IMR-90 (cell line): ENCODE results near the gene DMRT1. TPM values are rescaled to one million over a fixed set of nuclear protein-coding genes. Genes with fewer than 3 reads are reported as not detected.

Experiments used
- ATAC-seq: fragments of 200-7000 bp; cut with Tn5 transposase; 2 replicates; pipeline ENCODE4 v1.9.1; 2020; ENCODE audit warnings: low read depth, mild to moderate bottlenecking, moderate library complexity
- BruUV-seq: library from RNA; stranded (reverse); fragments of 400-500 nt; replicated peaks from 2 replicates; lab custom pipeline; 2021; lab: Mats Ljungman, UMichigan
- CTCF ChIA-PET: fragments of 300-600 bp; formaldehyde crosslinking; extraction: SDS; loops from one replicate; lab custom pipeline; 2021; ENCODE audit warnings: antibody characterized with exemption; lab: Yijun Ruan, JAX
- POLR2A ChIA-PET: fragments of 300-600 bp; sonication (Branson Sonifier 250); formaldehyde crosslinking; loops from one replicate; lab custom pipeline; 2022; ENCODE audit warnings: antibody characterized with exemption; ENCODE audit not compliant: unreplicated experiment; lab: Charles Lee
- DNase-seq: peaks from one replicate; pipeline ENCODE4 v3.0.0; 2013
- H2AFZ ChIP-seq: replicated peaks from 2 replicates; pipeline ENCODE3; 2013; ENCODE audit warnings: low read length, mild to moderate bottlenecking; ENCODE audit not compliant: poor library complexity
- H2AK5ac ChIP-seq: 2 replicates; pipeline ENCODE4 v1.6.1; 2013; ENCODE audit warnings: low read depth, low read length, inconsistent platforms
- H2AK9ac ChIP-seq: replicated peaks from 2 replicates; pipeline ENCODE3; 2013; ENCODE audit warnings: mild to moderate bottlenecking, low read depth, low read length, moderate library complexity; ENCODE audit not compliant: poor library complexity
- H2BK120ac ChIP-seq: 2 replicates; pipeline ENCODE4 v1.6.1; 2013; ENCODE audit warnings: low read depth, low read length, inconsistent platforms
- H2BK15ac ChIP-seq: 3 replicates; pipeline ENCODE4 v1.6.1; 2013; ENCODE audit warnings: low read depth, low read length, inconsistent platforms
- H2BK20ac ChIP-seq: 2 replicates; pipeline ENCODE4 v1.6.1; 2013; ENCODE audit warnings: low read depth, mild to moderate bottlenecking, inconsistent platforms, low read length, moderate library complexity
- H2BK5ac ChIP-seq: 2 replicates; pipeline ENCODE4 v1.6.1; 2013; ENCODE audit warnings: mild to moderate bottlenecking, low read depth, low read length, inconsistent platforms; ENCODE audit not compliant: poor library complexity, severe bottlenecking
- H3K14ac ChIP-seq: replicated peaks from 2 replicates; pipeline ENCODE4 v1.6.1; 2013; ENCODE audit warnings: low read depth, low read length, inconsistent platforms
- H3K18ac ChIP-seq: 2 replicates; pipeline ENCODE4 v1.6.1; 2013; ENCODE audit warnings: low read depth, low read length, control low read depth
- H3K23ac ChIP-seq: 2 replicates; pipeline ENCODE4 v1.6.1; 2013; ENCODE audit warnings: low read depth, low read length, inconsistent platforms
- H3K27ac ChIP-seq: 2 replicates; pipeline ENCODE4 v1.5.1; 2013; ENCODE audit warnings: mild to moderate bottlenecking, control low read depth, low read length; ENCODE audit not compliant: insufficient read depth
- H3K27me3 ChIP-seq: 2 replicates; pipeline ENCODE4 v1.6.1; 2013; ENCODE audit warnings: low read length; ENCODE audit not compliant: control insufficient read depth, insufficient read depth
- H3K36me3 ChIP-seq: 2 replicates; pipeline ENCODE4 v1.6.1; 2013; ENCODE audit warnings: low read length, mixed read lengths; ENCODE audit not compliant: control insufficient read depth, insufficient read depth
- H3K4ac ChIP-seq: 2 replicates; pipeline ENCODE4 v1.6.1; 2013; ENCODE audit warnings: low read depth, low read length, inconsistent platforms
- H3K4me1 ChIP-seq: 2 replicates; pipeline ENCODE4 v1.6.1; 2013; ENCODE audit warnings: low read length, mixed read lengths; ENCODE audit not compliant: control insufficient read depth, insufficient read depth
- H3K4me2 ChIP-seq: 2 replicates; pipeline ENCODE4 v1.6.1; 2013; ENCODE audit warnings: low read depth, mild to moderate bottlenecking, control low read depth, low read length, moderate library complexity
- H3K4me3 ChIP-seq: 2 replicates; pipeline ENCODE4 v1.5.1; 2013; ENCODE audit warnings: low read depth, mild to moderate bottlenecking, control low read depth, low read length, moderate library complexity; ENCODE audit not compliant: insufficient read depth
- H3K56ac ChIP-seq: 2 replicates; pipeline ENCODE4 v1.6.1; 2013; ENCODE audit warnings: low read length, inconsistent platforms; ENCODE audit not compliant: insufficient read depth; ENCODE audit errors: extremely low read depth
- H3K79me1 ChIP-seq, 2 experiments: 2 replicates each; pipeline ENCODE4 v1.6.1; 2013; ENCODE audit warnings: low read length in 2 of 2, inconsistent platforms in 1 of 2, low read depth in 1 of 2
- H3K9ac ChIP-seq: 2 replicates; pipeline ENCODE4 v1.6.1; 2013; ENCODE audit warnings: low read depth, low read length, control low read depth
- H3K9me1 ChIP-seq: 2 replicates; pipeline ENCODE4 v1.6.1; 2013; ENCODE audit warnings: low read length, inconsistent platforms; ENCODE audit not compliant: insufficient read depth
- H3K9me3 ChIP-seq: 2 replicates; pipeline ENCODE4 v1.6.1; 2013; ENCODE audit warnings: low read length; ENCODE audit not compliant: control insufficient read depth, insufficient read depth
- H4K20me1 ChIP-seq: 2 replicates; pipeline ENCODE4 v1.6.1; 2013; ENCODE audit warnings: low read length, inconsistent platforms; ENCODE audit not compliant: insufficient read depth
- H4K5ac ChIP-seq: 2 replicates; pipeline ENCODE4 v1.6.1; 2013; ENCODE audit warnings: mild to moderate bottlenecking, low read depth, low read length, control low read depth
- H4K8ac ChIP-seq, 2 experiments: 2 replicates each; pipeline ENCODE4 v1.6.1; 2013; ENCODE audit warnings: low read depth in 2 of 2, low read length in 2 of 2, control low read depth in 1 of 2, inconsistent platforms in 1 of 2
- H4K91ac ChIP-seq: 2 replicates; pipeline ENCODE4 v1.6.1; 2013; ENCODE audit warnings: low read depth, low read length, inconsistent platforms; ENCODE audit not compliant: insufficient read depth
- BHLHE40 ChIP-seq: fragments of 150-350 bp; IDR thresholded peaks from 2 replicates; pipeline ENCODE4 v1.6.1; 2016; ENCODE audit warnings: mild to moderate bottlenecking, low read depth, low read length
- CEBPB ChIP-seq: IDR thresholded peaks from 2 replicates; pipeline ENCODE4 v1.6.1; 2012; ENCODE audit warnings: low read depth, low read length, improper control_type of control experiment
- CHD1 ChIP-seq: IDR thresholded peaks from 2 replicates; pipeline ENCODE4 v1.6.1; 2012; ENCODE audit warnings: low read depth, low read length, improper control_type of control experiment
- CTCF ChIP-seq: conservative IDR thresholded peaks from 2 replicates; pipeline ENCODE4 v1.5.1; 2012; ENCODE audit warnings: mild to moderate bottlenecking, low read depth, low read length, improper control_type of control experiment
- ELK1 ChIP-seq: fragments of 150-350 bp; IDR thresholded peaks from 2 replicates; pipeline ENCODE4 v1.6.1; 2016; ENCODE audit warnings: low read depth, mild to moderate bottlenecking, low read length, moderate library complexity, borderline replicate concordance
- FOS ChIP-seq: fragments of 150-350 bp; IDR thresholded peaks from 2 replicates; pipeline ENCODE4 v1.6.1; 2016; ENCODE audit warnings: low read depth, low read length
- MAFK ChIP-seq: IDR thresholded peaks from 2 replicates; pipeline ENCODE4 v1.6.1; 2012; ENCODE audit warnings: low read depth, low read length, improper control_type of control experiment
- MAZ ChIP-seq: IDR thresholded peaks from 2 replicates; pipeline ENCODE4 v1.6.1; 2012; ENCODE audit warnings: low read depth, mild to moderate bottlenecking, low read length, improper control_type of control experiment, moderate library complexity, borderline replicate concordance
- MXI1 ChIP-seq: IDR thresholded peaks from 2 replicates; pipeline ENCODE4 v1.6.1; 2012; ENCODE audit warnings: low read depth, mild to moderate bottlenecking, low read length, moderate library complexity, borderline replicate concordance
- NFE2L2 ChIP-seq: fragments of 150-350 bp; IDR thresholded peaks from 2 replicates; pipeline ENCODE4 v1.6.1; 2016; ENCODE audit warnings: low read depth, mild to moderate bottlenecking, low read length
- POLR2A ChIP-seq: IDR thresholded peaks from 2 replicates; pipeline ENCODE4 v1.6.1; 2012; ENCODE audit warnings: mild to moderate bottlenecking, low read depth, low read length
- RAD21 ChIP-seq: IDR thresholded peaks from 2 replicates; pipeline ENCODE4 v1.6.1; 2012; ENCODE audit warnings: low read length, improper control_type of control experiment
- RCOR1 ChIP-seq: IDR thresholded peaks from 2 replicates; pipeline ENCODE4 v1.6.1; 2012; ENCODE audit warnings: mild to moderate bottlenecking, low read length, improper control_type of control experiment; ENCODE audit not compliant: insufficient replicate concordance
- RFX5 ChIP-seq: IDR thresholded peaks from 2 replicates; pipeline ENCODE4 v1.8.0; 2012; ENCODE audit warnings: low read depth, mild to moderate bottlenecking, low read length, moderate library complexity
- SMC3 ChIP-seq: fragments of 150-350 bp; IDR thresholded peaks from 2 replicates; pipeline ENCODE4 v1.6.1; 2016; ENCODE audit warnings: low read depth, mild to moderate bottlenecking, antibody characterized with exemption, low read length, moderate library complexity
- USF2 ChIP-seq: fragments of 150-350 bp; IDR thresholded peaks from 2 replicates; pipeline ENCODE4 v1.6.1; 2017; ENCODE audit warnings: mild to moderate bottlenecking, antibody characterized with exemption, low read length, low read depth
- WGBS, 2 experiments: methylation state at CpG; one replicate each; pipeline versions ENCODE4 v1.1.5 to v1.1.7; 2013; ENCODE audit warnings: missing lambda C conversion rate in 2 of 2; ENCODE audit not compliant: insufficient read length in 1 of 2; ENCODE audit errors: extremely low coverage in 2 of 2; 5-methylcytosine and 5-hydroxymethylcytosine counted together
- dilution Hi-C: fragments of 300-500 bp; cut with HindIII; formaldehyde crosslinking; loops from one replicate; pipeline ENCODE4 v1.14.3; 2018; ENCODE audit warnings: low sequenced_read_pairs; ENCODE audit not compliant: unreplicated experiment
- in situ Hi-C: fragments of 300-500 bp; cut with MboI; formaldehyde crosslinking; loops from 3 replicates; pipeline ENCODE4 v1.14.3; 2019; ENCODE audit warnings: low sequenced_read_pairs, inconsistent platforms, mixed read lengths
- intact Hi-C: fragments of 100-400 bp; cut with micrococcal nuclease; formaldehyde crosslinking; loops from 2 replicates; pipeline ENCODE4 v1.10.0; 2022
- polyA plus RNA-seq, 3 experiments: library from polyadenylated mRNA; depleted of rRNA; stranded (reverse); fragments of >200 nt; gene quantifications; 2 replicates each; pipeline ENCODE4 v1.2.3, GENCODE V29; 2012; ENCODE audit warnings: low replicate concordance in 1 of 3
- total RNA-seq: library from RNA; depleted of rRNA; stranded (reverse); fragments of >200 nt; gene quantifications from 2 replicates; pipeline ENCODE4 v1.2.3, GENCODE V29; 2012

Gene DMRT1
- total and polyA plus RNA-seq, 2 of the 4 experiments (the other 2 are of a cell fraction), result not detected

- no peak for ATAC-seq
- Histone ChIP-seq H2BK15ac (no peak within 1 kb of the TSS), H3K27ac (no peak within 1 kb of the TSS), H3K9me3 (peaks cover 11% of the 10 kb centered on the region; the same call in 1 of the 2 replicates), H3K9ac (no peak within 1 kb of the TSS), H2BK120ac (no peak within 1 kb of the TSS), H3K14ac (no peak within 1 kb of the TSS), H4K5ac (no peak within 1 kb of the TSS), H3K4me2 (no peak within 1 kb of the TSS), H4K91ac (no peak within 1 kb of the TSS), H3K9me1 (no peaks in the 10 kb centered on the region), H3K4me3 (no peak within 1 kb of the TSS), H2AK9ac (no peak within 1 kb of the TSS), H2AFZ (peak within 1 kb of the TSS; percentile 66), H4K20me1 (no peaks in the 10 kb centered on the region), H3K23ac (no peak within 1 kb of the TSS), H3K27me3 (peaks cover 85% of the 10 kb centered on the region), H2BK5ac (no peak within 1 kb of the TSS), H3K4ac (no peak within 1 kb of the TSS), H3K18ac (no peak within 1 kb of the TSS), H3K56ac (no peak within 1 kb of the TSS), H2BK20ac (no peak within 1 kb of the TSS), H3K36me3 (no peaks in the 10 kb centered on the region), H3K79me1 (no peaks in the 10 kb centered on the region), H4K8ac (no peak within 1 kb of the TSS), H2AK5ac (no peak within 1 kb of the TSS), H3K4me1 (no peaks in the 10 kb centered on the region)
- ChIA-PET POLR2A (no interaction called here), CTCF (interaction anchor here (1.0 kb wide), 1 partner anchor 33 kb away, joined by 3 read pairs; no protein-coding TSS in a partner anchor)
- intact Hi-C loops, result no loop called here
- WGBS, 2 experiments, result 2% methylated on average over 26 of the region's 70 CpGs; no CpG with 5 or more reads in 1 of the 2 experiments
- dilution Hi-C loops, result no loop called here
- in situ Hi-C loops, result no loop called here
- BruUV-seq, result no TSS peak
- no peak for TF ChIP-seq ELK1
- TF ChIP-seq CHD1, result no peak
- TF ChIP-seq CTCF, result no peak
- no peak for TF ChIP-seq USF2
- TF ChIP-seq SMC3, result no peak
- TF ChIP-seq FOS, result no peak
- no peak for TF ChIP-seq MAZ
- TF ChIP-seq POLR2A, result no peak
- TF ChIP-seq CEBPB, result no peak
- no peak for TF ChIP-seq RAD21
- no peak for TF ChIP-seq NFE2L2
- TF ChIP-seq RFX5, result no peak
- no peak for TF ChIP-seq MXI1
- no peak for TF ChIP-seq BHLHE40
- TF ChIP-seq RCOR1, result no peak
- TF ChIP-seq MAFK, result no peak
- no peak for DNase-seq
Measured at GRCh38 chr9:976258-976942, 134.9 kb downstream of the DMRT1 start, which contains the start of gene DMRT3. TSS of gene DMRT3 (plus strand) at chr9:976655. CDS start at chr9:977002, 347 bp downstream.
